AG08396 (cell line): Measurements from ENCODE around the gene SH3RF3.
A peak's percentile ranks its signal among the peaks of the same experiment; 100 is the strongest.
"Not testable (repeated sequence)": the region's sequence is repeated elsewhere in the genome, so short reads cannot be mapped to it uniquely, and the experiment has no call there.

Source experiments
- DNase-seq: peaks from one replicate; pipeline ENCODE4 v3.0.0; 2012; ENCODE audit warnings: low spot score, mixed read lengths

The SH3RF3 gene

GRCh38 chr2:109128616-109129355 is at the start of gene SH3RF3:
Gene SH3RF3 (plus strand): TSS chr2:109129205.
- peak; percentile 64 for DNase-seq

GRCh38 chr2:109079590-109079989 is 49.4 kb upstream of the SH3RF3 start:
- no peak for DNase-seq

GRCh38 chr2:109080109-109080508 is 48.9 kb upstream of the SH3RF3 start:
- DNase-seq, result no peak

GRCh38 chr2:109080757-109081156 is 48.2 kb upstream of the SH3RF3 start:
- DNase-seq, result no peak

- DNase-seq, result no peak
These were observed 47.6 kb upstream of the SH3RF3 start for GRCh38 chr2:109081374-109081773.

- no peak for DNase-seq
These were observed 45.2 kb upstream of the SH3RF3 start for GRCh38 chr2:109083771-109084170.

- no peak for DNase-seq
These were observed 44.7 kb upstream of the SH3RF3 start for GRCh38 chr2:109084341-109084740.

- DNase-seq, result no peak
These were observed 42.9 kb upstream of the SH3RF3 start for GRCh38 chr2:109085912-109086742.

- no peak for DNase-seq
These were observed 42.3 kb upstream of the SH3RF3 start for GRCh38 chr2:109086743-109087020.

GRCh38 chr2:109087055-109087663 is 41.8 kb upstream of the SH3RF3 start:
- DNase-seq, result no peak

GRCh38 chr2:109089602-109090300 is 39.3 kb upstream of the SH3RF3 start:
- peak; percentile 27 for DNase-seq

- DNase-seq, result no peak
These were observed 37.5 kb upstream of the SH3RF3 start for GRCh38 chr2:109091526-109091925.

GRCh38 chr2:109094144-109094543 is 34.9 kb upstream of the SH3RF3 start:
- DNase-seq, result no peak

- no peak for DNase-seq
These were observed 30.6 kb upstream of the SH3RF3 start for GRCh38 chr2:109098251-109098920.

GRCh38 chr2:109098921-109099273 is 30.1 kb upstream of the SH3RF3 start:
- DNase-seq, result no peak

- DNase-seq, result no peak
These were observed 26.3 kb upstream of the SH3RF3 start for GRCh38 chr2:109102588-109103233.

- DNase-seq, result no peak
These were observed 23.9 kb upstream of the SH3RF3 start for GRCh38 chr2:109105113-109105512.

- no peak for DNase-seq
These were observed 20.3 kb upstream of the SH3RF3 start for GRCh38 chr2:109108740-109109139.

GRCh38 chr2:109109342-109109741 is 19.7 kb upstream of the SH3RF3 start:
- no peak for DNase-seq

- no peak for DNase-seq
These were observed 18.8 kb upstream of the SH3RF3 start for GRCh38 chr2:109110170-109110569.

GRCh38 chr2:109117181-109117580 is 11.8 kb upstream of the SH3RF3 start:
- DNase-seq, result not testable (repeated sequence)

- DNase-seq, result no peak
These were observed 11.2 kb upstream of the SH3RF3 start for GRCh38 chr2:109117780-109118179.
